H1 (cell line): ENCODE measurements around the gene KRTAP1-5. TPM values are rescaled to one million over a fixed set of nuclear protein-coding genes. Genes with fewer than 3 reads are reported as not detected.

Source experiments
- CTCF ChIA-PET: fragments of 300-600 bp; sonication (Branson Sonifier 250); formaldehyde crosslinking; loops from one replicate; lab custom pipeline; 2021; ENCODE audit not compliant: partially characterized antibody; lab: Charles Lee
- POLR2A ChIA-PET: fragments of 300-600 bp; sonication (Branson Sonifier 250); formaldehyde crosslinking; loops from one replicate; lab custom pipeline; 2021; ENCODE audit warnings: inconsistent platforms; ENCODE audit not compliant: partially characterized antibody; lab: Charles Lee
- DNase-seq, 2 experiments: peaks; one replicate each; pipeline versions ENCODE4 v3.0.0 to v3.0.0-alpha.2; 2010 to 2022; ENCODE audit warnings: low spot score in 2 of 2, low read depth in 1 of 2, mixed read lengths in 1 of 2
- FAIRE-seq: peaks from 2 replicates; lab custom pipeline; 2011; peaks lifted over from hg19 to GRCh38; lab: Jason Lieb, UNC
- H2AFZ ChIP-seq: 2 replicates; pipeline ENCODE4 v1.8.1; 2012; ENCODE audit warnings: low read length, inconsistent platforms
- H2AK5ac ChIP-seq: 2 replicates; pipeline ENCODE4 v1.6.1; 2013; ENCODE audit warnings: low read depth, low read length
- H2BK120ac ChIP-seq: replicated peaks from 2 replicates; pipeline ENCODE3; 2013; ENCODE audit warnings: low read depth, low read length, inconsistent platforms
- H2BK12ac ChIP-seq: 2 replicates; pipeline ENCODE4 v1.6.1; 2013; ENCODE audit warnings: low read depth, low read length
- H2BK15ac ChIP-seq: 2 replicates; pipeline ENCODE4 v1.6.1; 2013; ENCODE audit warnings: low read length
- H2BK20ac ChIP-seq: 2 replicates; pipeline ENCODE4 v1.6.1; 2013; ENCODE audit warnings: low read length
- H2BK5ac ChIP-seq: 2 replicates; pipeline ENCODE4 v1.6.1; 2013; ENCODE audit warnings: low read depth, low read length
- H3K14ac ChIP-seq: 2 replicates; pipeline ENCODE4 v1.6.1; 2013; ENCODE audit warnings: inconsistent platforms; ENCODE audit not compliant: insufficient read length
- H3K18ac ChIP-seq: 2 replicates; pipeline ENCODE4 v1.6.1; 2013; ENCODE audit warnings: low read length; ENCODE audit errors: extremely low read depth
- H3K23ac ChIP-seq: 2 replicates; pipeline ENCODE4 v1.6.1; 2013; ENCODE audit warnings: inconsistent platforms; ENCODE audit not compliant: insufficient read length
- H3K23me2 ChIP-seq: 2 replicates; pipeline ENCODE4 v1.6.1; 2013; ENCODE audit warnings: low read depth, low read length
- H3K27ac ChIP-seq: 2 replicates; pipeline ENCODE4 v1.6.1; 2011; ENCODE audit warnings: low read depth, low read length, inconsistent platforms
- H3K27me3 ChIP-seq, 4 experiments: replicated peaks in 1 of 4; 1 replicate in 1 of 4; 2 replicates in 3 of 4; pipeline versions ENCODE4 v1.6.1 to v1.8.1; 2011 to 2013; ENCODE audit warnings: low read length in 3 of 4, mild to moderate bottlenecking in 3 of 4, inconsistent platforms in 2 of 4, mixed read lengths in 2 of 4, moderate library complexity in 1 of 4; ENCODE audit not compliant: control insufficient read depth in 3 of 4, insufficient read depth in 3 of 4; ENCODE audit errors: extremely low read depth in 1 of 4
- H3K36me3 ChIP-seq, 4 experiments: 2 replicates each; pipeline versions ENCODE4 v1.6.1 to v1.8.1; 2011 to 2013; ENCODE audit warnings: mild to moderate bottlenecking in 4 of 4, low read length in 3 of 4, moderate library complexity in 2 of 4, control low read depth in 1 of 4, inconsistent platforms in 1 of 4; ENCODE audit not compliant: insufficient read depth in 4 of 4, control insufficient read depth in 2 of 4
- H3K4ac ChIP-seq: replicated peaks from 2 replicates; pipeline ENCODE3; 2013; ENCODE audit warnings: low read length, low read depth, mixed read lengths, inconsistent platforms; ENCODE audit not compliant: insufficient read length
- H3K4me1 ChIP-seq, 4 experiments: replicated peaks in 1 of 4; 1 replicate in 1 of 4; 2 replicates in 3 of 4; pipeline versions ENCODE4 v1.6.1 to v1.8.1; 2011 to 2013; ENCODE audit warnings: low read length in 3 of 4, inconsistent platforms in 2 of 4, mixed read lengths in 1 of 4; ENCODE audit not compliant: insufficient read depth in 4 of 4, control insufficient read depth in 3 of 4
- H3K4me2 ChIP-seq, 2 experiments: 2 replicates each; pipeline versions ENCODE4 v1.6.1 to v1.8.1; 2011 to 2013; ENCODE audit warnings: low read depth in 2 of 2, low read length in 2 of 2, control low read depth in 1 of 2, inconsistent platforms in 1 of 2, mild to moderate bottlenecking in 1 of 2; ENCODE audit not compliant: insufficient read depth in 1 of 2
- H3K4me3 ChIP-seq, 4 experiments: fragments of 200-600, 300-600 bp in 1 of 4; sonication (generic), shearing (Covaris generic), sonication (Bioruptor Twin) in 1 of 4; 2 replicates each; pipeline versions ENCODE4 v1.5.1 to v1.8.1; 2011 to 2016; ENCODE audit warnings: low read length in 4 of 4, low read depth in 3 of 4, control low read depth in 2 of 4, inconsistent platforms in 2 of 4, mild to moderate bottlenecking in 2 of 4, mixed read lengths in 1 of 4, moderate library complexity in 1 of 4; ENCODE audit not compliant: insufficient read depth in 2 of 4; ENCODE audit errors: extremely low read depth in 1 of 4
- H3K56ac ChIP-seq: replicated peaks from 2 replicates; pipeline ENCODE3; 2013; ENCODE audit warnings: low read depth, mild to moderate bottlenecking, mixed read lengths, low read length, inconsistent platforms; ENCODE audit not compliant: insufficient read length
- H3K79me1 ChIP-seq: 2 replicates; pipeline ENCODE4 v1.6.1; 2013; ENCODE audit warnings: low read depth, low read length, control low read depth
- H3K79me2 ChIP-seq, 2 experiments: 2 replicates each; pipeline versions ENCODE4 v1.6.1 to v1.8.1; 2012 to 2013; ENCODE audit warnings: low read length in 2 of 2, mild to moderate bottlenecking in 2 of 2, inconsistent platforms in 1 of 2; ENCODE audit not compliant: insufficient read depth in 2 of 2, control insufficient read depth in 1 of 2
- H3K9ac ChIP-seq, 4 experiments: replicated peaks in 1 of 4; 1 replicate in 1 of 4; 2 replicates in 3 of 4; pipeline versions ENCODE4 v1.6.1 to v1.8.1; 2011 to 2013; ENCODE audit warnings: low read depth in 3 of 4, low read length in 3 of 4, control low read depth in 2 of 4, mild to moderate bottlenecking in 2 of 4, moderate library complexity in 2 of 4, inconsistent platforms in 1 of 4; ENCODE audit errors: extremely low read depth in 1 of 4
- H3K9me3 ChIP-seq, 2 experiments: 2 replicates each; pipeline versions ENCODE4 v1.6.1 to v1.8.1; 2012 to 2013; ENCODE audit warnings: mild to moderate bottlenecking in 2 of 2, moderate library complexity in 2 of 2, control low read depth in 1 of 2, inconsistent platforms in 1 of 2, low read depth in 1 of 2, low read length in 1 of 2, mixed read lengths in 1 of 2; ENCODE audit not compliant: insufficient read depth in 2 of 2
- H4K20me1 ChIP-seq, 2 experiments: replicated peaks in 1 of 2; 2 replicates each; pipeline versions ENCODE3 to v1.8.1; 2011 to 2013; ENCODE audit warnings: inconsistent platforms in 2 of 2, low read length in 2 of 2, mild to moderate bottlenecking in 1 of 2; ENCODE audit not compliant: insufficient read depth in 2 of 2, control insufficient read depth in 1 of 2
- H4K5ac ChIP-seq: 2 replicates; pipeline ENCODE4 v1.6.1; 2013; ENCODE audit warnings: low read length, low read depth, mixed read lengths, inconsistent platforms; ENCODE audit not compliant: insufficient read length
- H4K8ac ChIP-seq: 2 replicates; pipeline ENCODE4 v1.8.0; 2013; ENCODE audit warnings: mild to moderate bottlenecking, moderate library complexity, low read length, inconsistent platforms; ENCODE audit not compliant: insufficient read depth; ENCODE audit errors: extremely low read depth
- H4K91ac ChIP-seq: replicated peaks from 2 replicates; pipeline ENCODE3; 2013; ENCODE audit warnings: low read length, mixed read lengths, inconsistent platforms; ENCODE audit not compliant: insufficient read length
- WGBS, 2 experiments: shearing (Covaris generic) in 1 of 2; methylation state at CpG; one replicate each; pipeline versions ENCODE4 v1.1.6 to v1.1.7; 2013 to 2015; ENCODE audit warnings: low lambda C conversion rate in 2 of 2, mixed read lengths in 2 of 2, inconsistent platforms in 1 of 2, low coverage in 1 of 2, missing lambda C conversion rate in 1 of 2; ENCODE audit not compliant: insufficient replicate concordance in 2 of 2, insufficient coverage in 1 of 2, insufficient read length in 1 of 2; ENCODE audit errors: extremely low coverage in 1 of 2, missing lambda C conversion rate in 1 of 2; 5-methylcytosine and 5-hydroxymethylcytosine counted together
- polyA plus RNA-seq, 7 experiments: library from polyadenylated mRNA; depleted of rRNA in 3 of 7; stranded (reverse) in 5 of 7; unstranded in 2 of 7; fragments of >200 nt in 5 of 7; fragments of 200-250 nt in 2 of 7; gene quantifications; 1 replicate in 5 of 7; 2 replicates in 1 of 7; 4 replicates in 1 of 7; pipeline versions ENCODE4 v1.2.1 to v1.2.3, GENCODE V29; 2011 to 2013; ENCODE audit warnings: missing spikeins in 2 of 7, mixed read lengths in 2 of 7
- total RNA-seq: library from RNA; stranded (reverse); fragmentation: NEBNext Ultra II Directional; extraction: Animal tissue kit (Norgen Biotek cat#: 25700); gene quantifications from 2 replicates; pipeline ENCODE4 v1.2.1, GENCODE V29; 2021

Gene KRTAP1-5
- total and polyA plus RNA-seq, 2 of the 8 experiments (the other 6 are each of a cell fraction or from before 2014, with no cell fraction given) = not detected

- Histone ChIP-seq H3K36me3 (no peaks in the 10 kb centered on the region), H2BK120ac (no peak overlapping the region), H2BK12ac (no peak overlapping the region), H3K27me3 (no peaks in the 10 kb centered on the region), H2AFZ (no peak overlapping the region), H3K4ac (no peak overlapping the region), H4K8ac (no peak overlapping the region), H3K18ac (no peak overlapping the region), H3K4me1 (peaks cover 0 to 2% (median 0%) of the 10 kb centered on the region in 4 experiments; a peak in 2 of 7 replicates), H2BK5ac (no peak overlapping the region), H4K91ac (no peak overlapping the region), H3K4me3 (no peak overlapping the region), H3K4me2 (no peak overlapping the region), H3K9me3 (no peaks in the 10 kb centered on the region), H4K5ac (no peak overlapping the region), H3K79me2 (no peaks in the 10 kb centered on the region), H2BK15ac (no peak overlapping the region), H2AK5ac (no peak overlapping the region), H3K23ac (no peak overlapping the region), H3K27ac (no peak overlapping the region), H3K56ac (no peak overlapping the region), H3K79me1 (no peaks in the 10 kb centered on the region), H3K9ac (no peak overlapping the region), H3K23me2 (no peaks in the 10 kb centered on the region), H2BK20ac (no peak overlapping the region), H3K14ac (no peak overlapping the region), H4K20me1 (no peaks in the 10 kb centered on the region)
- ChIA-PET POLR2A (interaction anchor here (0.6 kb wide), 1 partner anchor 11 kb away, joined by 4 read pairs; no protein-coding TSS in a partner anchor), CTCF (interaction anchor here (0.5 kb wide), 1 partner anchor 29 kb away, joined by 3 read pairs; no protein-coding TSS in a partner anchor)
- FAIRE-seq (no peak), DNase-seq (no peak)
- WGBS, 2 experiments = 93% methylated on average over 3 of the region's 3 CpGs; no CpG with 5 or more reads in 1 of the 2 experiments
Observed at GRCh38 chr17:40992666-40993065, 34.3 kb downstream of the KRTAP1-5 start.
